ENCODE data around the gene ACP2.

ACP2 gene

GRCh38 chr11:47248664-47249377 lies at the start of gene ACP2:
ACP2 (minus strand) TSS chr11:47248814; CDS start chr11:47248789, 25 bp downstream.
- DNase-seq: peak; percentile 88 to 90

- no peak for DNase-seq
Observed at GRCh38 chr11:47296045-47296444, 47.4 kb upstream of the ACP2 start.

GRCh38 chr11:47295385-47295784 lies 46.8 kb upstream of the ACP2 start:
- DNase-seq: no peak

GRCh38 chr11:47289856-47290255 lies 41.2 kb upstream of the ACP2 start:
- DNase-seq: no peak

GRCh38 chr11:47288066-47288465 lies 39.5 kb upstream of the ACP2 start:
- DNase-seq: no peak

GRCh38 chr11:47285969-47286770 lies 37.6 kb upstream of the ACP2 start:
- DNase-seq: no peak

- no peak for DNase-seq
Observed at GRCh38 chr11:47284151-47284550, 35.5 kb upstream of the ACP2 start.

GRCh38 chr11:47282462-47282861 lies 33.8 kb upstream of the ACP2 start:
- DNase-seq: no peak

GRCh38 chr11:47280860-47281259 lies 32.2 kb upstream of the ACP2 start:
- DNase-seq: no peak

GRCh38 chr11:47280099-47280498 lies 31.5 kb upstream of the ACP2 start:
- DNase-seq: no peak

- DNase-seq: no peak
Observed at GRCh38 chr11:47278769-47279168, 30.2 kb upstream of the ACP2 start.

GRCh38 chr11:47278058-47278457 lies 29.4 kb upstream of the ACP2 start:
- DNase-seq: no peak

- DNase-seq: no peak
Observed at GRCh38 chr11:47276923-47277322, 28.3 kb upstream of the ACP2 start.

- DNase-seq: no peak
Observed at GRCh38 chr11:47274495-47275235, 26.1 kb upstream of the ACP2 start.

- DNase-seq: no peak
Observed at GRCh38 chr11:47272706-47273105, 24.1 kb upstream of the ACP2 start.

GRCh38 chr11:47271961-47272661 lies 23.5 kb upstream of the ACP2 start:
- no peak for DNase-seq

GRCh38 chr11:47271328-47271727 lies 22.7 kb upstream of the ACP2 start:
- DNase-seq: no peak

GRCh38 chr11:47270331-47271271 lies 22.0 kb upstream of the ACP2 start:
- peak; percentile 35 to 42 for DNase-seq

- DNase-seq: peak; percentile 88 to 89
Observed at GRCh38 chr11:47269829-47270305, 21.3 kb upstream of the ACP2 start, which contains the start of gene MADD. MADD (plus strand) TSS chr11:47270133.

- DNase-seq: peak; percentile 84 to 87
Observed at GRCh38 chr11:47269002-47269828, 20.6 kb upstream of the ACP2 start.
